ENCODE data around the gene RFTN2.

DNA sequence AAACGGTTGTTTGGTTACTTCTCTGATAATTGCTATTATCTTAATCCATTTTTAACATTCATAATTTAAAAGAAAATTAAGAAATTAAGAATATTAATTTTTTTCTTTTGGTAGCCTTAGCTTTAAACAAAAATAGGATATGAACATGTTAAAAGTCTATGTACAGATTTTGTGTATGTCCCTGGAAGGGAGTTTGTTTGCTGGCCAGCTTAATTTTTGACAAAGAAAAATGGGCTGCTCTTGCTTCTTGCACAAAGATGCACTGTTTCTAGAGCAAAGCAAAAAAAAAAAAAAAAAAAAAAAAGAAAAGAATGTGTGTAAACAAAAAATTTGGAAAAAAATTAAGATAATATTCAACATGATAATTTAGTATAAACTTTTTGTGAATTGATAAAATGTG is 1.3 kb downstream of the RFTN2 start:
- TF ChIP-seq, protein P1, sequence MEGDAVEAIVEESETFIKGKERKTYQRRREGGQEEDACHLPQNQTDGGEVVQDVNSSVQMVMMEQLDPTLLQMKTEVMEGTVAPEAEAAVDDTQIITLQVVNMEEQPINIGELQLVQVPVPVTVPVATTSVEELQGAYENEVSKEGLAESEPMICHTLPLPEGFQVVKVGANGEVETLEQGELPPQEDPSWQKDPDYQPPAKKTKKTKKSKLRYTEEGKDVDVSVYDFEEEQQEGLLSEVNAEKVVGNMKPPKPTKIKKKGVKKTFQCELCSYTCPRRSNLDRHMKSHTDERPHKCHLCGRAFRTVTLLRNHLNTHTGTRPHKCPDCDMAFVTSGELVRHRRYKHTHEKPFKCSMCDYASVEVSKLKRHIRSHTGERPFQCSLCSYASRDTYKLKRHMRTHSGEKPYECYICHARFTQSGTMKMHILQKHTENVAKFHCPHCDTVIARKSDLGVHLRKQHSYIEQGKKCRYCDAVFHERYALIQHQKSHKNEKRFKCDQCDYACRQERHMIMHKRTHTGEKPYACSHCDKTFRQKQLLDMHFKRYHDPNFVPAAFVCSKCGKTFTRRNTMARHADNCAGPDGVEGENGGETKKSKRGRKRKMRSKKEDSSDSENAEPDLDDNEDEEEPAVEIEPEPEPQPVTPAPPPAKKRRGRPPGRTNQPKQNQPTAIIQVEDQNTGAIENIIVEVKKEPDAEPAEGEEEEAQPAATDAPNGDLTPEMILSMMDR (conservative IDR thresholded peaks at IDR 0.05 in 1 of 2, IDR thresholded peaks at IDR 0.05 in 1 of 2; ENCODE audit: extremely low read depth in 1 of 2, insufficient read depth in 1 of 2, low read depth in 1 of 2, low read length in 2 of 2), result no peak
- TF ChIP-seq EZH2 (IDR thresholded peaks at IDR 0.05; ENCODE audit: borderline replicate concordance, low read length), result no peak
